Stimulated activated CD8-positive, alpha-beta memory T cell treated with anti-CD3 and anti-CD28 coated beads, Interleukin-4, amount 100 ng/mL, for 24 hours (primary cell): Measurements from ENCODE around the gene GPR68.
"Not testable (repeated sequence)": the region's sequence is repeated elsewhere in the genome, so short reads cannot be mapped to it uniquely, and the experiment has no call there.

Source experiments
- DNase-seq: peaks from one replicate; pipeline ENCODE4 v3.0.0-alpha.2; 2020; ENCODE audit warnings: low read depth

GPR68 gene

DNA sequence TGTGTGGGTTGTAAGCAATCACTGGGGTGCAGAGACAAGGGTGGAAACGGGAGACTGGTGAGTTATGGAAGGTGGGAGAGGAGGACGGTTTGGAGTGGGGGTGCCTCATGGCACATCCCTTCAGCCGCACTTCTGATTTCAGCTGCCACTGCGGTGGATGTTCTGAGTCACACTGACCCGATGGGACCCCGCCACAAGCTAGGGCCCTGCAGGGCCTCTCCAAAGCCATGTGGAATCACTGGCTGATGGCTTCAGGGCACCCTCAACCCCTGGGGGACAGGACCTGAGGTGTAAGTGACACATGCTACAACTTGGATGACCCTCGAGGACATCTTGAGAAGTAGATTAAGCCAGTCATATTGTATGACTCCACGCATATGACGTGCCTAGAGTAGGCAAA lies 53.7 kb downstream of the GPR68 start:
- no peak for DNase-seq

DNA sequence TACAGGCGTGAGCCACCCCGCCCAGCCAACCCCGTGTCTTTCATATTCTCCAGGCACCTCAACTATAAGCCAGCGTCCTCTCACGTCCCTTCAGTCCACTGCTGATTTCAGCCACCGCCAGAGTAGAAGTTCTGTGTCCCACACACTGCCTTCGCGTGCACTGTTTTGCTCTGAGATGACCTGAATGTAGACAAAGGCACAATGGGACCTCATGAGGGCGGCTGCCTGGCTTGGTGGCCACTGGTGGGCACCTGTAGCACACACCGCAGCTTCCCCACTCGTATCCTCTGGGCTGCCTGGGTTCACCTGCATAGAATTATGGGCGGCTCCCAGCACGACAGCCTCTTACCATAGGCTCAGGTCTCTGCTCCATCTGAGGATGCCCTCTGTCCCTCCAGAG lies 57.2 kb downstream of the GPR68 start:
- DNase-seq: no peak

DNA sequence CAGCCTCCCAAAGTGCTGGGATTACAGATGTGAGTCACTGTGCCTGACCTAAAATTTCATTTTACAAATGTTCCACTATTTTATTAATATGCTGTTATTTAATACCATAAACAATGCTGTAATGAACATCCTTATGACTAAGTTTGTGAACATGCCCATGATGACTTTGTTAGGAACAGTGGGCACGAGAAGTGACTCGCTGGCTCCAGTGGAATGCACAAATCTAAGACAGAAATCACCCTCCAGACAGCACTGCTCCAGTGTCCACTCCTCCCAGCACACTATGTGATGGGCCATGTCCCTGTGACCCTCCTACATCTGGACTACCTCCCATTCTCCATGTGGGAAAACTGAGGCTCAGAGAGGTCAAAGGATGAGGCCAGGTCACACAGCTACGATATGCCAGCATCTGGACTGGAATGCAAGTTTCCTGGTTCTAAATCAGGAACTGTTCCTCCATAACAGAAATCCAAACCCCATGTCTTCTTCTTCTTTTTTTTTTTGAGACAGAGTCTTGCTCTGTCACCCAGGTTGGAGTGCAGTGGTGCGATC lies 57.9 kb downstream of the GPR68 start:
- no peak for DNase-seq

DNA sequence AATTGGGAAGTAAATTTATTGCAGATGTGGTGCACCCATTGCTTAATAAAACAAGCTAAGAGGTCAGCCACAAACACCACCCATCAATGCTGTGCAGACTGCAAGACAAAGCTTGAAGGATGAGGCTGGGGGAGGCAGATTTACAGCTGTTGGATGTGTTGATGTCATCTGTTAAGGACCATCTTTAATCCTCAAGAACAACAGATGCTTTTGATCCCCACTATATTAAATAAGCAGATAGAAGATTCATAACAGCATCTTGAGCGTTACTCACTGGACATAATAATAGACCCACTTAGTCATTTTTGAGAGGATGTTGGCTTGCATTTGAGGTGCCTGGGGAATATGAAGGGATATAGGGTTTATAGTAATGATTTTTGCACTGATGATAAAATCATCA lies 58.8 kb downstream of the GPR68 start:
- no peak for DNase-seq

DNA sequence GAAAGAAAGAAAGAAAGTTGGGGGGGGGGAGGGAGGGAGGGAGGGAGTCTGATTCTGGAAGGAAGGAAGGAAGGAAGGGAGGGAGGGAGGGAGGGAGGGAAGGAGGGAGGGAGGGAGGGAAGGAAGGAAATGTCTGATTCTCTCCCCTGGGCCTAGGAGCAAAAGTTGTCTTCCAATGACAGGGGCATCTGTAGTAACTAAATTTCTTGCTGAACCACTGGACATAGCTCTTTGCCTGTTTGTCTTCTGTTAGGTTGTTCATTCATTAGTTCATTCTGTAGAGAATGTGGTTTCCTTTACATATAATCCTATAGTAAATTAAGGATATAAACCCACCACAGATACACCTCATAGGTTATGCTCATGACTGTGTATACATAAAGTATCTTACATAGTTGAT lies 59.9 kb downstream of the GPR68 start:
- DNase-seq: no peak

DNA sequence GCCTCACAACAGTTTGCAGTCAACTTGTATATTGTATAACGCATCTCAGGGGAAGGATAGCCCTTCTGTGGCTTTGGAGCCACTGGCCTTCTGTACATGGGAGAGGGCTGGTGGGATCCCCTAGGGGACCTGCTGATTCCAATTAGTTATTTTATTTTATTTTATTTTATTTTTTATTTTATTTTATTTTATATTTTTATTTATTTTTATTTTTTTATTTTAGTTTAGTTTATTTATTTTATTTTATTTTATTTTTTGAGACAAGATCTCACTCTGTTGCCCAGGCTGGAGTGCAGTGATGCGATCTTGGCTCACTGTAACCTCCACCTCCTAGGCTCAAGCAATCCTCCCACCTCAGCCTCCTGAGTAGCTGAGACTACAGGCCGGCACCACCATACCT lies 61.8 kb downstream of the GPR68 start:
- DNase-seq: not testable (repeated sequence)
